HL-60 (cell line): Measurements from ENCODE around the gene S100A7.

Experiments
- CTCF ChIP-seq: IDR thresholded peaks from one replicate; pipeline ENCODE4 v1.5.1; 2011; ENCODE audit warnings: low read length, control low read depth, inconsistent platforms; ENCODE audit not compliant: insufficient read depth
- GABPA ChIP-seq: IDR thresholded peaks from 2 replicates; pipeline ENCODE4 v1.6.1; 2012; ENCODE audit warnings: low read depth

GRCh38 chr1:153505576-153505975 lies 45.1 kb upstream of the S100A7 start:
- TF ChIP-seq CTCF: no peak
- TF ChIP-seq GABPA: no peak
